Activated T-cell treated with anti-CD3 and anti-CD28 coated beads, Interleukin-2, amount 50 U/mL, for 1 hour (primary cell): ENCODE measurements around the gene SNU13.
"Not testable (repeated sequence)": the region's sequence is repeated elsewhere in the genome, so short reads cannot be mapped to it uniquely, and the experiment has no call there.

Experiments used
- DNase-seq: peaks from one replicate; pipeline ENCODE4 v3.0.0-alpha.2; 2020

Gene SNU13

GRCh38 chr22:41688365-41689211 is at the start of gene SNU13:
Gene SNU13 (minus strand): TSS chr22:41688867. CDS start chr22:41688796, 71 bp downstream.
- peak; percentile 91 for DNase-seq

GRCh38 chr22:41733241-41733640 is 44.6 kb upstream of the SNU13 start:
- DNase-seq: not testable (repeated sequence)

- no peak for DNase-seq
These were observed 43.6 kb upstream of the SNU13 start for GRCh38 chr22:41732096-41732772.

- no peak for DNase-seq
These were observed 42.9 kb upstream of the SNU13 start for GRCh38 chr22:41731609-41732008.

- no peak for DNase-seq
These were observed 36.9 kb upstream of the SNU13 start for GRCh38 chr22:41725510-41726110.

GRCh38 chr22:41722496-41722895 is 33.8 kb upstream of the SNU13 start:
- no peak for DNase-seq

GRCh38 chr22:41713004-41713403 is 24.3 kb upstream of the SNU13 start:
- no peak for DNase-seq

- DNase-seq: no peak
These were observed 20.7 kb upstream of the SNU13 start for GRCh38 chr22:41709341-41709740.

- DNase-seq: no peak
These were observed 14.1 kb upstream of the SNU13 start for GRCh38 chr22:41702763-41703162.

- no peak for DNase-seq
These were observed 11.4 kb upstream of the SNU13 start for GRCh38 chr22:41700108-41700364.

- DNase-seq: peak; percentile 92
These were observed 10.8 kb upstream of the SNU13 start, which contains the start of gene MEI1 for GRCh38 chr22:41699264-41700107. Gene MEI1 (plus strand): TSS chr22:41699503. CDS start chr22:41699539, 36 bp downstream.

- peak; percentile 94 for DNase-seq
These were observed 8.6 kb upstream of the SNU13 start for GRCh38 chr22:41697126-41697775.

GRCh38 chr22:41696703-41697102 is 8.0 kb upstream of the SNU13 start:
- DNase-seq: no peak

GRCh38 chr22:41695211-41695610 is 6.5 kb upstream of the SNU13 start:
- no peak for DNase-seq

GRCh38 chr22:41690476-41690875 is 1.8 kb upstream of the SNU13 start:
- DNase-seq: no peak

- DNase-seq: no peak
These were observed 734 bp downstream of the SNU13 start for GRCh38 chr22:41687901-41688364.

GRCh38 chr22:41686890-41687289 is 1.8 kb downstream of the SNU13 start:
- DNase-seq: not testable (repeated sequence)

GRCh38 chr22:41684194-41684593 is 4.5 kb downstream of the SNU13 start:
- DNase-seq: no peak

GRCh38 chr22:41683616-41684015 is 5.1 kb downstream of the SNU13 start:
- DNase-seq: no peak

- no peak for DNase-seq
These were observed 5.6 kb downstream of the SNU13 start for GRCh38 chr22:41683052-41683451.

- peak; percentile 87 for DNase-seq
These were observed 6.4 kb downstream of the SNU13 start for GRCh38 chr22:41682033-41682807.

GRCh38 chr22:41681616-41682015 is 7.1 kb downstream of the SNU13 start:
- no peak for DNase-seq
